Astrocyte (in vitro differentiated cells and primary cell): ENCODE data around the gene TMC2. TPM values are rescaled to one million over a fixed set of nuclear protein-coding genes. Genes with fewer than 3 reads are reported as not detected.

Experiments
- DNase-seq: peaks from one replicate; pipeline ENCODE4 v3.0.0-alpha.2; 2010; ENCODE audit warnings: low read depth
- FAIRE-seq: peaks from 2 replicates; lab custom pipeline; 2011; peaks lifted over from hg19 to GRCh38; lab: Jason Lieb, UNC
- H2AFZ ChIP-seq: 2 replicates; pipeline ENCODE4 v1.6.0; 2012; ENCODE audit warnings: low read depth, low read length, inconsistent platforms
- H3K27ac ChIP-seq: 2 replicates; pipeline ENCODE4 v1.5.1; 2011; ENCODE audit warnings: low read depth, low read length, inconsistent platforms
- H3K27me3 ChIP-seq: 2 replicates; pipeline ENCODE4 v1.6.0; 2011; ENCODE audit warnings: low read length, inconsistent platforms; ENCODE audit not compliant: insufficient read depth
- H3K36me3 ChIP-seq: 2 replicates; pipeline ENCODE4 v1.5.1; 2011; ENCODE audit warnings: low read length, inconsistent platforms; ENCODE audit not compliant: insufficient read depth
- H3K4me1 ChIP-seq: 2 replicates; pipeline ENCODE4 v1.5.1; 2011; ENCODE audit warnings: low read length, inconsistent platforms; ENCODE audit not compliant: insufficient read depth
- H3K4me2 ChIP-seq: 2 replicates; pipeline ENCODE4 v1.6.0; 2012; ENCODE audit warnings: low read length, inconsistent platforms
- H3K4me3 ChIP-seq: 2 replicates; pipeline ENCODE4 v1.5.1; 2011; ENCODE audit warnings: low read depth, mild to moderate bottlenecking, low read length, inconsistent platforms; ENCODE audit not compliant: insufficient read depth
- H3K79me2 ChIP-seq: 2 replicates; pipeline ENCODE4 v1.6.0; 2012; ENCODE audit warnings: mild to moderate bottlenecking, low read length, inconsistent platforms; ENCODE audit not compliant: insufficient read depth
- H3K9ac ChIP-seq: 2 replicates; pipeline ENCODE4 v1.6.0; 2012; ENCODE audit warnings: mild to moderate bottlenecking, low read length, inconsistent platforms
- H3K9me3 ChIP-seq: 2 replicates; pipeline ENCODE4 v1.5.1; 2012; ENCODE audit warnings: low read depth, mild to moderate bottlenecking, low read length, inconsistent platforms; ENCODE audit not compliant: insufficient read depth
- H4K20me1 ChIP-seq: 2 replicates; pipeline ENCODE4 v1.6.0; 2012; ENCODE audit warnings: low read length, inconsistent platforms; ENCODE audit not compliant: insufficient read depth
- H3K27ac Mint-ChIP-seq: one replicate; pipeline ENCODE4 v1.8.0; 2021; ENCODE audit warnings: mild to moderate bottlenecking, mixed read lengths; ENCODE audit not compliant: unreplicated experiment
- H3K27me3 Mint-ChIP-seq: one replicate; pipeline ENCODE4 v1.8.0; 2021; ENCODE audit warnings: low read depth, mixed read lengths; ENCODE audit not compliant: unreplicated experiment
- H3K36me3 Mint-ChIP-seq: one replicate; pipeline ENCODE4 v1.8.0; 2021; ENCODE audit warnings: low read depth, mixed read lengths; ENCODE audit not compliant: unreplicated experiment
- H3K4me1 Mint-ChIP-seq: one replicate; pipeline ENCODE4 v1.8.0; 2021; ENCODE audit warnings: low read depth, mixed read lengths; ENCODE audit not compliant: unreplicated experiment
- H3K4me3 Mint-ChIP-seq: one replicate; pipeline ENCODE4 v1.8.0; 2021; ENCODE audit warnings: mild to moderate bottlenecking, moderate library complexity, mixed read lengths; ENCODE audit not compliant: unreplicated experiment
- H3K9me3 Mint-ChIP-seq: one replicate; pipeline ENCODE4 v1.8.0; 2021; ENCODE audit warnings: mild to moderate bottlenecking, mixed read lengths; ENCODE audit not compliant: unreplicated experiment
- EZH2 ChIP-seq: IDR thresholded peaks from 2 replicates; pipeline ENCODE4 v1.6.1; 2012; ENCODE audit warnings: mild to moderate bottlenecking, low read length, inconsistent platforms; ENCODE audit not compliant: insufficient read depth
- total RNA-seq: library from RNA; stranded (reverse); gene quantifications from 2 replicates; pipeline ENCODE4 v1.2.1, GENCODE V29; 2021
- TF ChIP-seq, protein P1 (sequence below): IDR thresholded peaks from 2 replicates; pipeline ENCODE4 v1.5.1; 2011; ENCODE audit warnings: low read depth, mild to moderate bottlenecking, inconsistent platforms, low read length, moderate library complexity; ENCODE audit not compliant: insufficient read depth

TMC2 gene
- total RNA-seq, 1 donor from 2014 or later = not detected

DNA sequence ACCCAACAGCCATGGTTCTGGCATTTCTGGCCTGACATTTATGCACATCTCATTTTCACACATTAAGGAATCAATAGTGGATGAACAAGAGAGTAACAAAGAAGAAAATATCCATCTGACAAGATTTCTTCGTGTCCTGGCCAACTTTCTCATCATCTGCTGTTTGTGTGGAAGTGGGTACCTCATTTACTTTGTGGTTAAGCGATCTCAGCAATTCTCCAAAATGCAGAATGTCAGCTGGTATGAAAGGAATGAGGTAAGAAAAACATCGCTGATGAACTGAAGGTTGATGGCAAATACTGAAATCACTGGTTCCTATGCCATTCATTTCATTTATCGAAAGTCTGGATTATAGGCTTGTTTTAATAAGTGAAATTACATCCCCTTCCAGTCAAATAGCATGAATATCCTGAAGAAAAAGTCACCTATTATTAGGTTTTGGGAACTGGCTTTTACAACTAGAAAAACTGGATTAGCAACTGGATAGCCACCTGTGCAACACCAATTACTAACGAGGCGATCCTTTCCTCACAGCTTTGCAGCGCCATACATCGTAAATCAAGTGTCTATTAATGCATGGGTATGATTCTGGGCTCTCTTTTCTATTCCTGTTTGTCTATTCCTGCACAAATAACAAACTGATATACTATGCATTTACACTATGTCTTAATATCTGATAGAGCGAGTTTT, 65.8 kb downstream of the TMC2 start:
- no peaks in the 10 kb centered on the region for H3K27me3 Mint-ChIP-seq
- H3K27me3 ChIP-seq = peaks cover 2% of the 10 kb centered on the region
- H3K9me3 Mint-ChIP-seq = peaks cover 3% of the 10 kb centered on the region
- no peak overlapping the region for H3K27ac Mint-ChIP-seq
- H3K4me2 ChIP-seq = no peak overlapping the region
- no peak for FAIRE-seq
- H3K4me3 Mint-ChIP-seq = no peak overlapping the region
- no peaks in the 10 kb centered on the region for H3K79me2 ChIP-seq
- TF ChIP-seq, protein P1, sequence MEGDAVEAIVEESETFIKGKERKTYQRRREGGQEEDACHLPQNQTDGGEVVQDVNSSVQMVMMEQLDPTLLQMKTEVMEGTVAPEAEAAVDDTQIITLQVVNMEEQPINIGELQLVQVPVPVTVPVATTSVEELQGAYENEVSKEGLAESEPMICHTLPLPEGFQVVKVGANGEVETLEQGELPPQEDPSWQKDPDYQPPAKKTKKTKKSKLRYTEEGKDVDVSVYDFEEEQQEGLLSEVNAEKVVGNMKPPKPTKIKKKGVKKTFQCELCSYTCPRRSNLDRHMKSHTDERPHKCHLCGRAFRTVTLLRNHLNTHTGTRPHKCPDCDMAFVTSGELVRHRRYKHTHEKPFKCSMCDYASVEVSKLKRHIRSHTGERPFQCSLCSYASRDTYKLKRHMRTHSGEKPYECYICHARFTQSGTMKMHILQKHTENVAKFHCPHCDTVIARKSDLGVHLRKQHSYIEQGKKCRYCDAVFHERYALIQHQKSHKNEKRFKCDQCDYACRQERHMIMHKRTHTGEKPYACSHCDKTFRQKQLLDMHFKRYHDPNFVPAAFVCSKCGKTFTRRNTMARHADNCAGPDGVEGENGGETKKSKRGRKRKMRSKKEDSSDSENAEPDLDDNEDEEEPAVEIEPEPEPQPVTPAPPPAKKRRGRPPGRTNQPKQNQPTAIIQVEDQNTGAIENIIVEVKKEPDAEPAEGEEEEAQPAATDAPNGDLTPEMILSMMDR = no peak
- TF ChIP-seq EZH2 = no peak
- no peak overlapping the region for H2AFZ ChIP-seq
- no peaks in the 10 kb centered on the region for H3K36me3 Mint-ChIP-seq
- no peak overlapping the region for H3K4me3 ChIP-seq
- peaks cover 4% of the 10 kb centered on the region for H3K9me3 ChIP-seq
- no peak for DNase-seq
- no peaks in the 10 kb centered on the region for H3K4me1 ChIP-seq
- H4K20me1 ChIP-seq = no peaks in the 10 kb centered on the region
- no peak overlapping the region for H3K9ac ChIP-seq
- H3K4me1 Mint-ChIP-seq = peaks cover 7% of the 10 kb centered on the region
- H3K36me3 ChIP-seq = no peaks in the 10 kb centered on the region
- no peak overlapping the region for H3K27ac ChIP-seq

DNA sequence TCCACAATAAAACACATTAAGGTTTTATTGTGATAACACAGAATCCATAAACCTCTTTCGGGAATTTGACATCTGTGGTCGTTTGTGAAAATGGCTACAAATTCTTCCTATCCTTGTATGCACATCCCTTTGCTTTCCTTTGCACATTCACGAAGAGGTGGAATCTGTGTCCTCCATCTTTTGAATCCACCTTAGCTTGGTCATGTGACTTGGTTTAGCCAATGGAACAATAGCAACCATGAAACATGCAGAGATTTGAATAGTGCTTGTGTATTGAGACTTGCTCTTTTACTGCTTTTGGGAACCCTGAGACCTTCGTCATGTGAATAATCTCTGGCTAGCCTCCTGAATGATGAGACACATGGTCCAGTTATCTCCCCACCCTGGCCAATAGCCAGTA, 66.4 kb downstream of the TMC2 start:
- no peak overlapping the region for H3K27ac ChIP-seq
- H3K4me2 ChIP-seq = no peak overlapping the region
- H2AFZ ChIP-seq = no peak overlapping the region
- no peaks in the 10 kb centered on the region for H3K36me3 Mint-ChIP-seq
- H3K79me2 ChIP-seq = no peaks in the 10 kb centered on the region
- H3K27me3 ChIP-seq = peaks cover 2% of the 10 kb centered on the region
- DNase-seq (no peak), FAIRE-seq (no peak)
- peaks cover 7% of the 10 kb centered on the region for H3K4me1 Mint-ChIP-seq
- no peaks in the 10 kb centered on the region for H3K4me1 ChIP-seq
- H3K36me3 ChIP-seq = no peaks in the 10 kb centered on the region
- no peaks in the 10 kb centered on the region for H3K27me3 Mint-ChIP-seq
- no peak overlapping the region for H3K4me3 Mint-ChIP-seq
- H3K4me3 ChIP-seq = no peak overlapping the region
- H4K20me1 ChIP-seq = no peaks in the 10 kb centered on the region
- TF ChIP-seq, protein P1 = no peak
- TF ChIP-seq EZH2 = no peak
- peaks cover 7% of the 10 kb centered on the region for H3K9me3 ChIP-seq
- no peak overlapping the region for H3K9ac ChIP-seq
- no peak overlapping the region for H3K27ac Mint-ChIP-seq
- H3K9me3 Mint-ChIP-seq = peaks cover 4% of the 10 kb centered on the region

DNA sequence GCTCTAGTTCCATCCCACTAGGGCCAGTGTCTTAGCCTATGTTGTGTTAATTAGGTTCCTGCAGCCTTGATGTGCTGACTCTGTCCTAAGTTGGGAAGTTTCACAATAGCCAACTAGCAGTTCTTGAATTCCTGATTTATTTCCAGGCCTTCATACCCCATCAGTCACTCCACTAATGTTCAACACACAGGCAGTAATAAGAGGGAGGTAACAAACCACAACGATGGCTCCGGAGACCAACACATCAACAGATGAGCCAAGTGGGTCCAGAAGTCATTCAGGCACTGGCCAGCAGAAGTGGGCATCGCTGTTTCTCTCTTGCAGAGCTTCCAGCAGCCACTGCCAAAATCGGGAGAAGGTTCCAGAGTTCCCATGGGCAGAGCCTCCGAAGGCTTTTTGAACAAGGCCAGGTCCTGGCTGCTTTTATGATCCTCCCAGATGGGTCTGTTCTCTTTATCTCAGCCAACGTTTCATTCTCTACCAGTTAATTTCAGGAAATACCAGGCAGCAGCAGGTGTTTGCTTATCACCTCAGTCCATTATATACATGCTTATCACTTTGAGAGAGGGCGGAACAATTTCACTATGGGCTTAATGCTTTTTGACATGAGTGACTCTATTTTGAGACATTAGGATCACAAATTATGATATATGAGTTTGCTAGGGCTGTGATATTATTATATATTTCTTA, 67.6 kb downstream of the TMC2 start:
- H3K4me2 ChIP-seq = no peak overlapping the region
- H3K36me3 Mint-ChIP-seq = no peaks in the 10 kb centered on the region
- no peak overlapping the region for H3K9ac ChIP-seq
- H3K9me3 ChIP-seq = peaks cover 7% of the 10 kb centered on the region
- H3K4me1 ChIP-seq = no peaks in the 10 kb centered on the region
- H3K79me2 ChIP-seq = no peaks in the 10 kb centered on the region
- H3K4me1 Mint-ChIP-seq = peaks cover 7% of the 10 kb centered on the region
- DNase-seq = no peak
- FAIRE-seq = no peak
- H3K9me3 Mint-ChIP-seq = peaks cover 4% of the 10 kb centered on the region
- H3K4me3 Mint-ChIP-seq = no peak overlapping the region
- no peak overlapping the region for H3K27ac Mint-ChIP-seq
- H3K27me3 Mint-ChIP-seq = no peaks in the 10 kb centered on the region
- TF ChIP-seq, protein P1 = no peak
- no peak for TF ChIP-seq EZH2
- H3K27me3 ChIP-seq = no peaks in the 10 kb centered on the region
- no peak overlapping the region for H3K27ac ChIP-seq
- no peak overlapping the region for H2AFZ ChIP-seq
- no peaks in the 10 kb centered on the region for H4K20me1 ChIP-seq
- H3K4me3 ChIP-seq = no peak overlapping the region
- H3K36me3 ChIP-seq = no peaks in the 10 kb centered on the region
